22Rv1 (cell line): ENCODE data around the gene PIKFYVE.

Source experiments
- CTCF ChIP-seq: fragments of 450-650 bp; IDR thresholded peaks from 2 replicates; pipeline ENCODE4 v1.5.1; 2017; ENCODE audit warnings: mild to moderate bottlenecking
- ZFX ChIP-seq: fragments of 450-650 bp; IDR thresholded peaks from 2 replicates; pipeline ENCODE4 v1.6.1; 2017; ENCODE audit warnings: antibody characterized with exemption, borderline replicate concordance

GRCh38 chr2:208304157-208304556 lies 38.1 kb downstream of the PIKFYVE start:
- TF ChIP-seq CTCF (no peak), ZFX (no peak)
